Measurements from ENCODE around the gene DEDD.

The DEDD gene, protein sequence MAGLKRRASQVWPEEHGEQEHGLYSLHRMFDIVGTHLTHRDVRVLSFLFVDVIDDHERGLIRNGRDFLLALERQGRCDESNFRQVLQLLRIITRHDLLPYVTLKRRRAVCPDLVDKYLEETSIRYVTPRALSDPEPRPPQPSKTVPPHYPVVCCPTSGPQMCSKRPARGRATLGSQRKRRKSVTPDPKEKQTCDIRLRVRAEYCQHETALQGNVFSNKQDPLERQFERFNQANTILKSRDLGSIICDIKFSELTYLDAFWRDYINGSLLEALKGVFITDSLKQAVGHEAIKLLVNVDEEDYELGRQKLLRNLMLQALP

DNA sequence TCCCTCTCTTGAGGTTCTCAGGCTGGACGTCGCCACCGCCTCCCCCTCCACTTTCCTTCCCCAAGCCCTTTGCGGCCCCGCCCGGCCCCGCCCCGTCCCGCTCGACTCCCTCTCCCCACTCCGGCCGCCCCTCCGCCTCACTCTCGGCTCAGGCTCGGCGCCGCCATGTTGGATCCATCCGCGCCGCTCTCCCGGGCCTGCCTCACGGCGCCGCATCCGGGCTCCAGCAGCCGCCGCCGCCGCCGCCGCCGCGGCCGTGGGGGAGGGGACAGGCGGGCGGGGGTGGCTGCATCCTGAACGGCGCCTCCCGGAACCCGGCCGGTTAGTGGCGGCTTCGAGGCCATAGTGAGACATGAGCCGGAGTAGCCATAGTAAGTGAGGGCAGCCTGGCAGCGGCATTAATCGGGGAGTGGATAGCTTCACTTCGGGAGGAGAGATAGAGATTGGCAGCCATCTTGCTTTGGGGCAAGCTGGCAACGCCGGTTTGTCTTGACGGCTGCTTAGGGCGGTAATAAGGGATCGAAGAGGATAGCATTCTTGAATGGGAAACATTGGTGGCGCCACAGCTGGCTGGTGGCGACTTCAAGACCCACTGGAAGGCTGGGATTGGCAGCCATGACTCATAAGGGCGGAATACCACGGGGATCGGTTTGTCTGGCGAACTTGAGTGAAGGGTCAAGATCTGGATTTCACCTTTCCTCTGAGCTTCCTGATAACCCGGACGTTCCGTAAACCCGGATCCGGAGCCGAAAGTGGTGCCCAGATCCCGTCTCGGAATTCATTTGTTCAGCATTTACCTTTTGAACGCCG is at the start of gene DEDD:
Gene DEDD (minus strand): TSS at position 258 of the 810 bp plus-strand sequence. CDS start 8,205 bp downstream, outside the sequence.
- DNase-seq: peak; percentile 82 to 97 (median 93)
- intact Hi-C loops (cut with DNase I): loop anchor here (5.0 kb wide), 1 partner anchor 85 kb away; the partner anchor contains the start of gene USF1

DNA sequence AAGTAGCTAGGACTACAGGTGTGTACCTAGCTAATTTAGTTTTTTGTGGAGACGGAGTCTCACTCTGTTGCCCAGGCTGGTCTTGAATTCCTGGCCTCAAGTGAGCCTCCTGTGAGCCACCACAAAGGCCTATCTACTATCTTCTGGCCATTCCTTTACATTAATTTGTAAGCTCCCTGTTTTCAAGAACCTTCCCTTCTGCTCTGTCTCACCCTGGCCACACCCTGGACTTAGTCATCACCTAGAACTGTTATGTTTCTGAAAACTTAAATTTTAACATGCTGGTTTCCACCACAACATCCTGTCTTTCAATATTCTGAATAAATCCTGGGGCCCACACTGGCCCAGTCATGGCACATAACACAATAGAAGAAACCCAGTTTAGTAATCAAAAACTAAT is 49.7 kb upstream of the DEDD start:
- no peak for DNase-seq
- intact Hi-C loops (cut with DNase I): no loop called here

DNA sequence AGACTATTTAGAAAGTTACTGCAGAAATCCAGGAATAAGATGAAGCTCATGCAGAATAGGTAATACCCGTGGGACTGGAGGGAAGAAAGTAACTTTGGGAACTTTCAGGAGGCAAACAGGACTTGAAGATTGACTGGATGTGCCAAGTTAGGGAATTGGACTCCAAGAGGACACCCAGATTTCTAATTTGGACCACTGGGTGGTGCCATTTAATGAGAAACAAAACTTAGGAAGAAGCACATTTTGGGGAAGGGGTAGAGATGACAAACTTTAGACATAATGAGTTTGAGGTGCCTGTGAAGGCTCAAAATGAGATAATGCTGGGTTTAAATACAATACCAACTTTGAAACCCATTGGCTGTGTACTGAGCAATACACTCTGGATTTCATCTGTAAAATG is 48.2 kb upstream of the DEDD start:
- intact Hi-C loops (cut with DNase I): no loop called here
- DNase-seq: no peak

DNA sequence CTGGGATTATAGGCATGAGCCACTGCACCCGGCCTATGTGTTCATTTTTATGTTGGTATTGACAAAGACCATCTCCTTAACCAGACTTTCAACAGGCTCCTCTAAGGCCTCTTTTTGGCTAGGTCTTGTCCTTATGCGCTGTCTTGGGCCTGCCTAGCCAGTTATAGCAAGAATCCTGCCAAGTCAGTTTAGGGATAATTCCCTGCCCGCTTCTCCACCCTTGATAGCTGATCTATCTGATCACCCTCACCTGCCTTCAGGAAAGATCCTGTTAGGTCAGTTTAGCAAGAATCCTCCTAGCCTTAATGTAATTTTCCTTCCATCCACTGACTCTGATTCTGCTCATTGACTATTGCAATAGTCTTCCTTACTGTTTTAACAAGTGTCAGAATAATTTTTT is 47.2 kb upstream of the DEDD start:
- intact Hi-C loops (cut with DNase I): no loop called here
- no peak for DNase-seq

DNA sequence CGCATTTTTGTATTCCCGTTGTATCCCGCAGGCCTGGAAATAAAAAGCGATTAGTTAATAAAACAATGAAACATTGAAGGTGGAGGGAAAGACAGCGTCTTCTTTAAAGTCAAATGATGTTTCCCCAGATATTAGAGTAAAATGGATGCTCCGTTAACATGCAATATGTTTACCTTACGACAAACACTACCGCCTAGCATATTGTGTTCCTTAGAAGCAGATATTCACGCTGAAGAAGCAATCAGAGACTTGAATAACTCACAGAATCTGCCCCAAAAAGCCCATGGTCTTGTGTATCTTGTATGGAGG is 45.4 kb upstream of the DEDD start:
- DNase-seq: no peak
- intact Hi-C loops (cut with DNase I): no loop called here

DNA sequence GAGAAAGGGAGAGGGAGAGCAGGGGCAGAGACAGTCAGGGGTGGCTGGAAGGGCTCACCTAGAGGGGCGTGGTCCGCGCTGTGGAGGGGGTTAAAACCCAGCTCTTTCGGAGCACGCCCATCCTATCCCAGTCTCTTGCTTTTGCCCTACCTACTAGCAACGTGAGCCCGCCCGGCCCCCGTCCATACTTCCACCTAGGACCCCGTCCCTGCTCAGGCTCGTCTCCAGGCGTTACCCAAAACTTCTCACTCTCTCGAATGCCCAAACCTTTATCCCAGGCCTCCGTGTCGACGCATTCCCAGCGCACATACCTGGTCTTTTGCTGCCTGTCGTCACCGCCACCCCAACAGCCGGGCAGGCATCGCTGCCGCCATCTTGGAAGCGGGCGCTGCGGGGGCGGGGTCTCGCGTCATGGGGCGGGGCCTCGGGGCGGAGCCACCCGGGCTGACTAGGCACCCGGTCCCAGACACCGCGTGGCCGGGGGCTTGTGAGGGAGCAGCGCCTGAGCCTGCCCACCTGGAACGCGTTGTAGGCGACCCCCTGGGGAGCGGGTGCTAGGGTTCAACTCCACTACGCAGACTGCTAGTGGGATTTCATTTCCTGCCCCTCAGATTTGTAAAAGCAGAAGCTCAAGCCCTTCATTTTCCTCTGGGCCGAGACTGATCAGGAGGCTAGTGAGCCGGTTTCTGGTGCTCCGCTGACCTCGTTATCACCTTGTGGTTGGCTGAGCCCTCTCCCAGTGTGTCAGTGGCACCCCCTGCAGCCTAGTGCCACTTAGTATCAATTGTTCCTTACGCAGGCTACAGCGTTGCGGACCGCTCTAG is 44.9 kb upstream of the DEDD start, which contains the start of gene B4GALT3:
Gene B4GALT3 (minus strand): TSS at position 396 of the 824 bp plus-strand sequence. CDS start 1,447 bp downstream, outside the sequence.
- intact Hi-C loops (cut with DNase I): no loop called here

DNA sequence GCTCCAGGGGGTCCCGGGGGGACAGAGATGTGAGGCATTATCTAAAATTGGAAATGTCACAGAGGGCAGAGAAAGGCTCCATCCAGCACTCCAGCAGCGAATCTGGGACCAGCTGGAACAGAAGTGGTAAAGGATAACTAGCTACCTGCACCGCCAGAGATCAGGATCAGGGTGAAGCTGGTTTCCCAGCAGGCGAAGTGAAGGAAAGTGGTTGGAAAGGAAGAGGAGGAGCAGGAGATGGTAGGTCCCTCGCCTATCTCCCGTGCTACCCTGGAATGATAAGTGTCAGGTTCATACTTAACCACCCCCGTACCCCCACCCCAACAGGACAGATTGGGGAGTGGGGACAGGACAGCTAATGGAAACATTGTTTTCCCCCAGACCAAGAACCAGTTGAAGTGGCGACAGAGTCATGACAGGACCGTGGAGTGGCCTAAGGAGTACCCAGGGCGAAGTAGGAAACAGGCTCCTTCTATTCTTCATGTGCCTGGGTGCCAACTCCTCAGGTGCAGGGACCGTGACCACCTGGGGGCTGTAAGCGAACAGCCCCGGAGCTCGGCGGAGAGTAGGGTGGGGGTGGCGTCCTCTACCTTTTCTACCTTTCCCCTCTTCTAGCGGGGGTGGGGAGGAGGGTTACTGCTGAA is 44.1 kb upstream of the DEDD start:
- intact Hi-C loops (cut with DNase I): no loop called here
- DNase-seq: no peak

More for the DNA sequence above, 44.9 kb upstream of the DEDD start, which contains the start of gene B4GALT3:
- DNase-seq: peak; percentile 87 to 98 (median 94)

DNA sequence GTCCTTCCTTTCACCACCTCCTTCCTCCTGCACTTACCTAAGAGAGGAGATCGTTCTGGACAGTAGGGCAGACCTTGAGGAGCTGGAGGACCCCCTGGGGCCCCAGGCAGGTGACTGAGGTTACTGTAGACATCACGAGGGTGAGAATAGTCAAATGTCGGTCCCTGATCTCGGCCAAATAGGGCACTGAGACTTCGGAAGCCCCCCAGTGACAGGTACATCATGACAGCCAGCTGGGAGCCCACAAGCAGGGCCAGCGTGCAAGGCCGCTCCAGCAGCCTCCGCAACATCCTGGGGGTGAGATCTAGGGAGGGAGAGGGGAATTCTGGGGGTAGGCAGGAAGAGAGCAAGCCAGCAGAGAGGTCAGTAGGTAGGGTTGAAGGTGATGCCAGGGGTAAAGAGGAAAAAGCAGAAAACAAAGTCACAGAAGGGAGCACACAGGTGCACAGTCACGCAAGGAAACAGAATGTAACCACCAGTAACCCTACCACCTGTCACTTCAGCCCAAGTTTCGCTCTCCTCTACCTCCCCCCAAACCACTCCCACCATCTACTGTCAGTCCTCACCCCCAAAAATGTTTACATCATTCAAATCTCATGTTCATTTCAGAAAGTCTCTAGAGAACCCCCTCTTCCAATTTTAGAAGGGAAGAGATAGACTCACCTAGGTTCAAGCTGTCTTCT is 43.4 kb upstream of the DEDD start:
- intact Hi-C loops (cut with DNase I): no loop called here
- no peak for DNase-seq

DNA sequence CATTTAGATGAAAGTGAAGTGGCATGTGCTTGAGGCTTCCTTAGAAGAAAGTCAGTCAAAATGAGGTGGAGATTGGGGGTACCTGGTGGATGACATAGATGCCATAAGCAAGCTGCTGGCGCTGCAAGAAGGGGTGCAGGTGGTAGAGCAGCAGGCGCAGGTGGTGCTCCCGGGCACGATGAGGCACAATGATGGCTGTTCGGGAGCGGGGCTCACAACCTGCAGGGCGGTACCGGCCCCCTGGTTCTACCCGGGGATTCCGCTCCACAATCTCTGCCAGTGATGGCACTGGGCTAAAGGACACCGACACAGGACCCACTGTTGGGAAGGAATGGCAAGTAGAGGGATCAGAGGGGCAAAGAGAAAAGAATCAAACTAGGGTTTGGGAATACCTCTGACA is 42.4 kb upstream of the DEDD start:
- intact Hi-C loops (cut with DNase I): no loop called here
- DNase-seq: no peak

DNA sequence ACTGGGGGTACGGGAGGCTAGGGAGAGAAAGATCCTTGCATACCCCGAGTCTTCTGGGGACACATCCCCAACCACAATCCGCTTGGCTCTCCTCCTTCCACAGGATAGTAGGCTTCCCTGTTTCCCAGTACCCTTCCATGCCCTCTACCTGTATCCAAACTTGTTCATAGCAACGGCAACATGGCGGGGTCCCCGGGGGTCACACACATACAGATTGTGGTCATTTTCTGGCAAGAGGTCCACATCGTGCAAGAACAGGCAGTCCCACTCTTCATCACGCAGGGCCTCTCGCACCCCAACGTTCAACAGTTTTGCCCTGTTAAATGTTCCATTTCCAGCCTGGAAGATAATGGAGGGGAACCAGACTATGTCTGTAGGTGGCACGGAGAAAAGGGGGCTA is 41.2 kb upstream of the DEDD start:
- intact Hi-C loops (cut with DNase I): no loop called here
- no peak for DNase-seq

DNA sequence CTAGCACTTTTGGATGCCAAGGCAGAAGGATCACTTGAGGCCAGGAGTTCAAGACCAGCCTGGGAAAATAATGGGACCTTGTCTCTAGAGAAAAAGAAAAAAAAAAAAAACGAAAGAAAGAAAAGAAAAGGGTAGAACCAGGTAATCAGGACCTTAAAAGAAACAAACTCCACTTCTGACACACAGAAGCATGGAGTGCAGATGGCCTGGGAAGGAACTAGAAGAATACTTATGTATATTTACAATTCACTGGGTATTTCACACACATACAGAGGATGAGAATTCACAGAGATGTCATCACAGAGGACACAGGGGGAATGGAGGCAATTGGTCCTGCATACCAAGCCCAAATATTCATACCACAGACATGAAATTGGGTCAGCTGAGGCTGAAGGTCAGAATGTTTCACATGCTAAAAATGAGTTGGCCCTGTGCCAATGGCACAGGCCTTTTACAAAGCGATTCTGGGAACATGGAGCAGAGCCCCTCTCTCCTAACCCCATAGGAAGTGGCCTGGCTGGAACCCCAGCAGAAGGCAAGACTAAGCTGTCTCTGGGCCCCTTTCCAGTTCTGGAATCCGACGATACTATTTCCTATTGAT is 40.4 kb upstream of the DEDD start:
- DNase-seq: no peak
- intact Hi-C loops (cut with DNase I): no loop called here

DNA sequence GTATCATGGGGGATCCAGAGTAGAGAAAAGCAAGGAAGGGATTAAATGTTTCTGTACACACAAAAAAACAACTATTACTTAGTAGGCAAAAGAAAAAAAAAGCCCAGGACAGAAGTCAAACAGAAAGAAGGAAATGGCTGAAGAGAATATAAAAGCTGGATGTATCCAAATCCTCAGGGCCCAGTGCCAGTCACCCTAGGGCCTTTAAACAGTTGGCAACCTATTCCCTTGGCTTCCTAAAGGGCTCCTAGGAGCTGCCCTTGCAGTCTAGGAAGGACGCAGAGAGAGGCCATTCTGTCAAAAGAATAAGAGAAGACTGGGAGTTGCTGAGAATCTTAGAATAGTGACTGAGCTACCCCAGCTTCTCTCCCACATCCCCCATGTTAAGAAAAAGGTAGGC is 39.9 kb upstream of the DEDD start:
- intact Hi-C loops (cut with DNase I): no loop called here
- no peak for DNase-seq

DNA sequence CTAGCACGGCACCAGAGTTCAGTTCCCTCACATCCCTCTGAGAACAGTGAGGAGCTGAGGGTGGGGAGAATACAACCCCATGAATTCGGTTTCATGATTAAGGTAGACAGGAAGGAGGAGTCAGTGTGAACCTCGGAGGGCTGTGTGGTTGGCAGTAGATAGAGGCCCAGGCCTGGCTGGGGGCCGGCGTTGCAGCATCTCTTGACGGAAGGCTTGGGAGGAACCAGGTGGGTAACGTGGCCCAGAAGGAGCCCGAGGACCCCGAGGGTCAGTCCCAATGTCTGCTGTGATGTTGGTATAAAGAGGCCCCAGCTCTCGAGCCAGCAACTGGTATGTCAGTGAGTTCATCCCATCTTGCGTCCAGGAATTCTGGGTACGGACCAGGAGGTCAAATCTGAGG is 39.2 kb upstream of the DEDD start:
- intact Hi-C loops (cut with DNase I): no loop called here
- DNase-seq: no peak

DNA sequence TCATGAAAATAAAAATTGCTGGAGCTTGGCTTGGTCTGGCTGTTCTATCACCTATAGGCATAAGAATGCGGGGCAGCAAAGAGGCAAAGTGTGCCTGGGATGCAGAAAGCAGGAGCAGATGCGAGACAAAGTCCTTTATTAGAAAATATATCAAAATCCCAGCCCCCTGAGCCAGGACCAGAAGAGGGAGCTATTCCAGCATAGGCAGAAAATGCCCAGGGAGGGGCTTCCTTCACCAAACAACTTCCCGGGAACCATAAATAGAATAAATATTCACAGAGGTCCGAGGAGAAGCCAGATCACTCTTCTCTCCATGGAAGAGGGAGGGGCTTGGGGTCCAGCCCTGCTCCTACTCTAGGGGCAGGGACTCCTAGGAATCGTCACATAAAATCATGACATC is 38.7 kb upstream of the DEDD start:
- no peak for DNase-seq
- intact Hi-C loops (cut with DNase I): no loop called here

DNA sequence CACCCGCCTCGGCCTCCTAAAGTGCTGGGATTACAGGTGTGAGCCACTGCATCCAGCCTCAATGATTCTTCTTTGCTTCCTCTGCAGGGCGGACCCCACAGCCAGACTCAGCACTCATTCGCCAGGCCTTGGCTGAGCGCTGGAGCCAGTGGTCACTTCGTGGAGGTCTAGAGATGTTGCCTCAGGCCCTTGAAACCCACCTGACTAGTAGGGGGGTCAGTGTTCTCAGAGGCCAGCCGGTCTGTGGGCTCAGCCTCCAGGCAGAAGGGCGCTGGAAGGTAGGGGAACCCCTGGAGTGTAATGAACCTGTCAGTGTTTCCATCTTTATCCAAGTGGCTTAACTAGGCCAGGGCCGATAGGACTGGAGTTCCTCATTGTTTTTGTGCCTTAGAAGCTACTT is 36.4 kb upstream of the DEDD start:
- intact Hi-C loops (cut with DNase I): no loop called here
- no peak for DNase-seq

DNA sequence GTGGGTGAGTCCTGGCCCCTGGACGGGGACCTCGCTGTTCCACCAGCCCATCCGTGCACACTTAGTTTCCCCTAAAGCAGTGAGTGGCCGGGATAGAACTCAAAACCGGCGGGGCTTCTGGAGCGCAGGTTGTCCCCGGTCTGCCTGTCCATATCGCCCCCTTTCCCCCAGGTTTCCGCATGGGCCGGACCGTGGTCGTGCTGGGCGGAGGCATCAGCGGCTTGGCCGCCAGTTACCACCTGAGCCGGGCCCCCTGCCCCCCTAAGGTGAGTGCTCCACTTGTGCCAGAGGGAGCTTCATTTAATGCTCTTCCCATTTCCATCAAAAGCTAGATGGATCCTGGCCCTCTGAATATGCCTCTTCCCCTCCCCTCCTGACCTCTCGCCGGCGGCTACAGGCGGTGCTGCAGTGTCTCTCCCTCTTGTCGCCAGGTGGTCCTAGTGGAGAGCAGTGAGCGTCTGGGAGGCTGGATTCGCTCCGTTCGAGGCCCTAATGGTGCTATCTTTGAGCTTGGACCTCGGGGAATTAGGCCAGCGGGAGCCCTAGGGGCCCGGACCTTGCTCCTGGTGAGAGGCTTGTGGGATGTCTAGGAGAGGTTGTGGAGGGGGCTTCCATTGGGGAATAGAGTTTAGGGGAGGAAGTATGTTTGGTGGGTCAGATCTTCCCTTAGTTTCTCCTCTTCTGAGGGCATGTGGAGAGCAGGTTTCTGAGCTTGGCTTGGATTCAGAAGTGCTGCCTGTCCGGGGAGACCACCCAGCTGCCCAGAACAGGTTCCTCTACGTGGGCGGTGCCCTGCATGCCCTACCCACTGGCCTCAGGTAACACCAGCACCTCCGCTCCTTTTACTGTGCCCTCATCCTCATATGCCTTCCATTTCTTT is 34.4 kb upstream of the DEDD start:
- intact Hi-C loops (cut with DNase I): no loop called here
- DNase-seq: peak in 6 of 42 donors; percentile 20 to 46 (median 37)

All from head of caudate nucleus (tissue), 42 donors.